MCF 10A (cell line): ENCODE data around the gene SPON1. TPM values are rescaled to one million over a fixed set of nuclear protein-coding genes. Genes with fewer than 3 reads are reported as not detected.

ENCODE experiments used
- BruUV-seq: library from RNA; stranded (reverse); fragments of 400-500 nt; replicated peaks from 2 replicates; lab custom pipeline; 2021; lab: Mats Ljungman, UMichigan
- CTCF ChIA-PET: fragments of 300-600 bp; sonication (Branson Sonifier 250); formaldehyde crosslinking; extraction: SDS; loops from one replicate; lab custom pipeline; 2021; ENCODE audit warnings: antibody characterized with exemption, inconsistent platforms; lab: Yijun Ruan, JAX
- POLR2A ChIA-PET: fragments of 300-600, 350-650 bp; sonication (Branson Sonifier 250); formaldehyde crosslinking; extraction: SDS; loops from one replicate; lab custom pipeline; 2020; ENCODE audit warnings: antibody characterized with exemption, inconsistent platforms; lab: Yijun Ruan, JAX
- DNase-seq: peaks from one replicate; pipeline ENCODE4 v3.0.0-alpha.2; 2018; ENCODE audit not compliant: unreplicated experiment
- H3K27ac Mint-ChIP-seq: one replicate; pipeline ENCODE4 v1.8.0; 2022; ENCODE audit warnings: mild to moderate bottlenecking, low read depth, mixed read lengths; ENCODE audit not compliant: unreplicated experiment
- H3K27me3 Mint-ChIP-seq: one replicate; pipeline ENCODE4 v1.8.0; 2022; ENCODE audit warnings: mixed read lengths; ENCODE audit not compliant: insufficient read depth, unreplicated experiment
- H3K36me3 Mint-ChIP-seq: one replicate; pipeline ENCODE4 v1.8.0; 2022; ENCODE audit warnings: mild to moderate bottlenecking, moderate library complexity, mixed read lengths; ENCODE audit not compliant: insufficient read depth, unreplicated experiment
- H3K4me1 Mint-ChIP-seq: one replicate; pipeline ENCODE4 v1.8.0; 2022; ENCODE audit warnings: mixed read lengths; ENCODE audit not compliant: insufficient read depth, unreplicated experiment
- H3K4me3 Mint-ChIP-seq: one replicate; pipeline ENCODE4 v1.8.0; 2022; ENCODE audit warnings: mild to moderate bottlenecking, moderate library complexity, mixed read lengths; ENCODE audit not compliant: unreplicated experiment
- H3K9me3 Mint-ChIP-seq: one replicate; pipeline ENCODE4 v1.8.0; 2022; ENCODE audit warnings: mixed read lengths; ENCODE audit not compliant: unreplicated experiment
- intact Hi-C: fragments of 100-400 bp; cut with micrococcal nuclease; formaldehyde crosslinking; loops from 2 replicates; pipeline ENCODE4 v1.14.1; 2022
- total RNA-seq: library from RNA; stranded (reverse); gene quantifications from 2 replicates; pipeline ENCODE4 v1.2.3, GENCODE V29; 2022
- TF ChIP-seq, protein P1 (sequence below): fragments of 200-600 bp; IDR thresholded peaks from one replicate; pipeline ENCODE4 v1.8.0; 2022; ENCODE audit warnings: antibody characterized with exemption, mild to moderate bottlenecking; ENCODE audit not compliant: unreplicated experiment

SPON1 gene
- total RNA-seq, 1 experiment from 2014 or later: not detected

DNA sequence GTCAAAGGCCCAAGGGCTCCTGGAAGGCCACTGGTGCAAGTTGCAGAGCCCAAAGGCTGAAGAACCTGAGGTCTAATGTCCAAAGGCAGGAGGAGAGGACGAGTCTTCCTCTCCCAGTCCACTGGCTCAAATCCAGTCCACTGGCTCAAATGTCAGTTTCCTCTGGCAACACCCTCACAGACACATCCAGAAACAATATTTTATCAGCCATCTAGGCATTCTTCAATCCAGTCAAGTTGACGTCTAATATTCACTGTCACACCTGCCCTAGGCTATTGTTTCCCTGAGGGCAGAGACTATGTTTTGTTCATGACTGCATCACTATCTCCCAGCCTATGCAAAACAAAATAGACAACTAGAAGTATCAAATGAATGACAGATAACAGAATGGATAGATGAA lies 148.1 kb downstream of the SPON1 start:
- no TSS peak for BruUV-seq
- TF ChIP-seq, protein P1, sequence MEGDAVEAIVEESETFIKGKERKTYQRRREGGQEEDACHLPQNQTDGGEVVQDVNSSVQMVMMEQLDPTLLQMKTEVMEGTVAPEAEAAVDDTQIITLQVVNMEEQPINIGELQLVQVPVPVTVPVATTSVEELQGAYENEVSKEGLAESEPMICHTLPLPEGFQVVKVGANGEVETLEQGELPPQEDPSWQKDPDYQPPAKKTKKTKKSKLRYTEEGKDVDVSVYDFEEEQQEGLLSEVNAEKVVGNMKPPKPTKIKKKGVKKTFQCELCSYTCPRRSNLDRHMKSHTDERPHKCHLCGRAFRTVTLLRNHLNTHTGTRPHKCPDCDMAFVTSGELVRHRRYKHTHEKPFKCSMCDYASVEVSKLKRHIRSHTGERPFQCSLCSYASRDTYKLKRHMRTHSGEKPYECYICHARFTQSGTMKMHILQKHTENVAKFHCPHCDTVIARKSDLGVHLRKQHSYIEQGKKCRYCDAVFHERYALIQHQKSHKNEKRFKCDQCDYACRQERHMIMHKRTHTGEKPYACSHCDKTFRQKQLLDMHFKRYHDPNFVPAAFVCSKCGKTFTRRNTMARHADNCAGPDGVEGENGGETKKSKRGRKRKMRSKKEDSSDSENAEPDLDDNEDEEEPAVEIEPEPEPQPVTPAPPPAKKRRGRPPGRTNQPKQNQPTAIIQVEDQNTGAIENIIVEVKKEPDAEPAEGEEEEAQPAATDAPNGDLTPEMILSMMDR: no peak
- Mint-ChIP-seq H3K27ac (no peak overlapping the region), H3K4me3 (no peak overlapping the region), H3K36me3 (no peaks in the 10 kb centered on the region), H3K4me1 (peaks cover 11% of the 10 kb centered on the region), H3K27me3 (peaks cover 1% of the 10 kb centered on the region), H3K9me3 (no peaks in the 10 kb centered on the region)
- no peak for DNase-seq
- ChIA-PET CTCF (no interaction called here), POLR2A (interaction anchor here (1.2 kb wide), 1 partner anchor 8 kb away, joined by 4 read pairs; no protein-coding TSS in a partner anchor)
- intact Hi-C loops: no loop called here

DNA sequence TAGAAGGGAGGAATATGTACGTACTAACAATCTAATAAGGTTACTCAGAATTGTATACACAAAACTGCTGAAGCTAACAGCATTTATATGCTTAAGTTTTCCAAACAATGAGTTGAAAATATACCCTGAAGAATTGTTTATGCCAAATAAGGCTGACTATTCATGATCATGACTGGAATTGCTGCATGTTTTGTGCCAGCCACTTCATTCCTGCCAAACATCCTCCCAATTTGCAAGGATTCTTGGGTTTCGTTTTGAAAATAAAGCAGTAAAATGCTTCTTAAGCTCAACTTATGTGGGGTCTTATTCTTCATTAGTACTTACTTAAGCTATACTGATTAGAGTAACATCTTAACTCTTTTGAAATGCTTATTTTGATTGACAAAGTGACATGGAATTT lies 149.0 kb downstream of the SPON1 start:
- Mint-ChIP-seq H3K9me3 (no peaks in the 10 kb centered on the region), H3K4me1 (peaks cover 11% of the 10 kb centered on the region), H3K36me3 (no peaks in the 10 kb centered on the region), H3K27ac (no peak overlapping the region), H3K27me3 (no peaks in the 10 kb centered on the region), H3K4me3 (no peak overlapping the region)
- ChIA-PET POLR2A (no interaction called here), CTCF (no interaction called here)
- intact Hi-C loops: no loop called here
- TF ChIP-seq, protein P1: no peak
- no TSS peak for BruUV-seq
- DNase-seq: no peak

DNA sequence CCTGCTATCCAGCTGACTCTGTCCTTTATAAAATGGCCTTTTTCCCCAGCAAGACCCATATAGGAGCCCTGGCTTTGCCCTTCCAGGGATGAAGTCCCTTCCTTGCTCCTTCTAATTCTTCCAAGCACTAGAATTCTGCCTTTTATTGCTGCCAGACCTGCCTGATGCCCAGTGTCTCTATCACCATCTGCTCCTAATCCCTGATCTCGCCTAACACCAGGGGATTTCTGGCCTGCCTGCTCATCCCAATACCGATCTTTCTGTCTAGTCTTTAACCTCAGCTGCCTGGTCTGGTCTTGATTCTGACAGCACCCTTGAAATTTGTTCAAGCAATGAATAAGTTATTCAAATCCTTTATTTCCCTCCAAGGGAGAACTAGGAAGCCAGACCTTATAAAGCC lies 150.2 kb downstream of the SPON1 start:
- H3K9me3 Mint-ChIP-seq: no peaks in the 10 kb centered on the region
- H3K4me1 Mint-ChIP-seq: peaks cover 11% of the 10 kb centered on the region
- CTCF ChIA-PET: no interaction called here
- no peak for DNase-seq
- TF ChIP-seq, protein P1: no peak
- no peaks in the 10 kb centered on the region for H3K36me3 Mint-ChIP-seq
- intact Hi-C loops: no loop called here
- H3K27ac Mint-ChIP-seq: no peak overlapping the region
- BruUV-seq: no TSS peak
- POLR2A ChIA-PET: no interaction called here
- no peak overlapping the region for H3K4me3 Mint-ChIP-seq
- no peaks in the 10 kb centered on the region for H3K27me3 Mint-ChIP-seq

- H3K4me3 Mint-ChIP-seq: no peak overlapping the region
- H3K9me3 Mint-ChIP-seq: no peaks in the 10 kb centered on the region
- no peaks in the 10 kb centered on the region for H3K36me3 Mint-ChIP-seq
- no peaks in the 10 kb centered on the region for H3K27me3 Mint-ChIP-seq
- TF ChIP-seq, protein P1: no peak
- H3K27ac Mint-ChIP-seq: no peak overlapping the region
- DNase-seq: peak; percentile 29
- intact Hi-C loops: no loop called here
- no TSS peak for BruUV-seq
- CTCF ChIA-PET: interaction anchor here (0.7 to 3.3 kb wide), 3 partner anchors 34 to 130 kb away, joined by 3 to 11 read pairs (median 4); no protein-coding TSS in a partner anchor
- POLR2A ChIA-PET: interaction anchor here (0.6 to 0.9 kb wide), 2 partner anchors 10 to 60 kb away, joined by 3 to 4 read pairs; no protein-coding TSS in a partner anchor
- peaks cover 11% of the 10 kb centered on the region for H3K4me1 Mint-ChIP-seq
Measured at GRCh38 chr11:14114269-14114668, 151.7 kb downstream of the SPON1 start.
